GM19372 (cell line): ENCODE data around the gene UBE2L3.
"Not testable (repeated sequence)": the region's sequence is repeated elsewhere in the genome, so short reads cannot be mapped to it uniquely, and the experiment has no call there.

Experiments used
- ATAC-seq: cut with Tn5 transposase; IDR thresholded peaks from one replicate; pipeline ENCODE4 v1.9.1; 2021; ENCODE audit warnings: mild to moderate bottlenecking, low read depth, moderate library complexity; ENCODE audit not compliant: unreplicated experiment

UBE2L3 gene

DNA sequence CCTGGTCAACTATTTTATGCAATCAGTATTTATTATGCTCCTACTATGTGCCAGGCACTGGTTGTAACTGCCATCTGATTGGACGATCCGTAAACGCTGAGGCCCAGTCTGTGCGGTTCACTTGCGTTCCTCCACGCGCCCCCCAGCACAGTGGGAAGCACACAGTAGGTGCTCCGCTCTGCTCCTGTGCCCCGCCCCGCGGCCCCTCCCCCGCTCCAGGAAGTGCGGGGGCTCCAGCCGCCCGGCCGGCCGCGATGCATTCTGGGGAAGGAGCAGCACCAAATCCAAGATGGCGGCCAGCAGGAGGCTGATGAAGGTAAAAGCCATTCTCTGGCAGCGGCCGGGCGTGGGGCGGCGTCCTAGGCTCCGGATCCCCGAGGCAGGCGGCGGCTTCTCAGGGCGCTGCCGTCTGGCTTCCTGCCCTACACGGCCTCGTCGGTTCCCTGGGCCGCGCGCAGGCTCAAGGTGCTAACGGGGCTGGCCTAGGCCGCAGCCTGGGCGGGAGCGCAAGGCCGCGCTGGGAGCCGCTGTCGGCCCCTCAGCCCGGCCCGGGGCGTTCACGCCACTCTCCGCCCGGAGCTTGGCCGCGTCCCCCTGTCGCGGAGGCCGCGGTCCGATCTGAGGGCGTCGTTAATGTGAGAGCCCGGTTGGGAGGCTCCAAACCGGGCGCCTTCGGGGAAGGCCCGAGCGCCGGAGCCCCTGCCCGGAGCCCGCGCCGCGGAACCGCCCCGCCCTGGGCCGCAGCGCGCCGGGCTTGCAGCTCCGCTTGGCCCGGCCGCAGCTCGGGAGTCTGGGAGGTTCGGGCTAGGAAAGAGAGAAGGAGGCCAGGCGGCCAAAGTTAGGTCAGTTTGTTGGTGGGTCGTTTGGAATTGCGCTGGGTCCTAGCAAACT, at the start of gene UBE2L3:
TSS of gene UBE2L3 (plus strand) at position 259 of the 891 bp plus-strand sequence. CDS start at position 290, 31 bp downstream.
- ATAC-seq: peak; percentile 62

DNA sequence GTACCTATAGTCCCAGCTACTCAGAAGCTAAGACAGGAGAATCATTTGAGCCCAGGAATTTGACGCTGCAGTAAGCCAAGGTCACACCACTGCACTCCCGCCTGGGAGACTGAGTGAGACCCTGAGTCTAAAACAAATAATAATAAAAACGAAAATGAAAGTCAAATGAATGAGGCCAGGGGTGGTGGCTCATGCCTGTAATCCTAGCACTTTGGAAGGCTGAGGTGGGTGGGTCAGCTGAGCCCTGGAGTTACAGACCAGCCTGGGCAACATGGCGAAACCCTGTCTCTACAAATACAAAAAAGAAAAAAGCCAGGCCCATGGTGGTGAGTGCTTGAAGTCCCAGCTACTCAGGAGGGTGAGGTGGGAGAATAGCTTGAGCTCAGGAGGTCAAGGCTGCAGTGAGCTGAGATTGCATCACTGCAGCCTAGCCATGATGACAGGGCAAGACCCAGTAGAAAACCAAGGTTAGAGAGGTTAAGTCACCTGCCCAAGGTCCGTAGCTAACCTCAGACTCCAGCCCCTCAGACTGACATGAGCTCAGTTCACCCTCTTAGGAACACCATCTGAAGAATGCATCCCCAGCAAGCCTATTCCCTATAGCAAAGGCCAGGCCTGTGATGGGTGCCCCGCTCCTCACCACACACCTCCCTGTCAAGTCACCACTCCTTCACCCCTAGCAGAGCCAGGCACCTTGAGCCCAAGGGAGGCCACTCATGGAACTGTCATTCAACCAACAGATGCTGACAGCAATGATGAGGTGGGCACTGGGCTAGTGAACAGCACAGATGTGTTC, 40.6 kb upstream of the UBE2L3 start:
- not testable (repeated sequence) for ATAC-seq

DNA sequence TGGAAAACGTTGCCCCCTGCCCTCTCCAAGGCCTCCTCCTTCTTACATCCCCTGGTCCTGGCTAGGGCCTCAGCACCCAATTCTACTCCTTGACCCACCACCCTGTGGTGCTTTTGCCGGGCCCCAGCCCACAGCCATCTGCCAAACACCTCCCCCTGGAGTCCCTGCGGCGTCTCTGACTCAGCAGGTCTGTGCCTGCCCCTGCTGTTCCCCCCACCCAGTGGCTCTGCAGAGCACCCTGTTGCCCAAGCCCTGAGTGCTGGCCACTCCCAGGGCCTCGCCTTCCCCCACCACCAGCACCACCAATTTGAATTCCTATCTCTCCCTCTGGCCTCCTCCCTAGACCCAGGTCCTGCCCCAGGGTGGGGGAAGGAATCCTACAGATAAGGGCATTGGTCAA, 36.0 kb upstream of the UBE2L3 start:
- not testable (repeated sequence) for ATAC-seq

DNA sequence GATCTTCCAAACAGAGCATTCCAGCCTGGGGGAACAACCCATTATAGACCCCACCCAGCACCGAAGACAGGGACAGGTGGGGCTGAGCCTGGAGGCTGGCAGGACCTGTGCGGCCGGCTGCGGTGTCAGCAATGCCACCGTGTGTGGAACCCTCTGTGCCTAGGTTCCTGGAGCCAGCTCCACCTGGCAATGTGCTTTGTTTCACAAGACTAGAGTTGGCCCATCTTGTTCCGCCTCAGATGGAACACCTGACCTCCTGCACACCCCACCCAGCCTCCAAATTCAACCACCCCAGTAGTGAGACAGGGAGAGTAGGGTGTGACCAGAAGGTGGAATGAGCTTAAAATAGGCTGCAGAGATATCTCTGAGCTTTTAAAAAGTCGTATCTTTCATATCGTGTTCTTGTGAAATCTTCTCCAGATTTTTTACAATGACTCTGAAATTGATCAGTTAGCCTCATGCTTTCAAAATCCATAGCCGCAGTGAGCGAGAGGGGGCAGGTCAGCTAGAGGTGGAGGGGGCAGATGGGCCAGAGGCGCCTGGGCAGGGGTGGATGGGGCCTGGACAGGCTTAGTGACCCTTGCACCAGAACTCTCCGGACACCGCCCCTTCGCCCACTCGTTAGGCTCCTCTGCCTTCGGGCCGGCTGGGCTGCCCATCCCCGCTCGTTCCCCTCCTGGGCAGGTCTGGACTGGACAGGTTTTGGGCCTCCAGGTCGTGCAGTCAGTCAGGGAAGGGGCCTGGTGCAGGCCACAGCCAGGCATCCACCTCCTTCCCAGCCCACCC, 34.5 kb upstream of the UBE2L3 start:
- not testable (repeated sequence) for ATAC-seq

DNA sequence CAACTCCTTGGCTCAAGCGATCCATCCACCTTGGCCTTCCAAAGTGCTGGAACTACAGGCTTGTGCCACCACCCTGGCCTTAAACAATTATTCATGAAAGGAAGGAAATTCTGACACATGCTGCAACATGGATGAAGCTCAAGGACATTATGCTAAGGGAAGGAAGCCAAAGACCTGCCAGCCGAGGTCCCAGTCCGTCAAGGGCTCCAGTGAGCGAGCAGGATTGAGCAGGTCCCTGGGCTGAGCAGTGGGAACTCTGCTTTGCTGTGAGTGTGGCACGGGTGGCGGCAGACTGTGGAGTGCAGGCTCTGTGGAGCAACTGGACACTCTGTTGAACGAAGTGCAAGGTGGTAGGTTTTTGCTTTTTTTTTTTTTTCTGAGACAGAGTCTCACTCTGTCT, 27.7 kb upstream of the UBE2L3 start:
- ATAC-seq: not testable (repeated sequence)

- ATAC-seq: not testable (repeated sequence)
These were observed 22.8 kb upstream of the UBE2L3 start for GRCh38 chr22:21544432-21545322.

- not testable (repeated sequence) for ATAC-seq
These were observed 18.0 kb upstream of the UBE2L3 start for GRCh38 chr22:21549558-21549957.

- ATAC-seq: peak; percentile 62
These were observed 17.4 kb upstream of the UBE2L3 start for GRCh38 chr22:21550008-21550677.

DNA sequence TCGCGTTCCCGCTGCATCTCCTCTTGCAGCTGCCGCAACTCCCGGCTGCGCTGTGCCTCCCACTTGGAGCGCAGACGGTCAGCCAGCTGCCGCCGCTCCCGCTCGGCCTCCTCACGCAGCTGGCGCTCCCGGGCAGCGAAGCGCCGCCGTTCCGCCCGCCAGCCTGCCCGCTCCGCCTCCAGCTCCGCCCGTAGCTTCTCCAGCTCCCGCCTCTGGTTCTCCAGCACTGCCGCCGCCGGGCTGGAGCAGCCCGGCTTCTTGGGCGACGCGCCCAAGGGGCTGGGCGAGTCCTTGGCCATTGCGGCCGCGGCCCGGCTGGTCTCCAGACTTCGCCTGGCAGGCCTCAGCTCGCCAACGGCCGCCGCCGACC, 16.9 kb upstream of the UBE2L3 start:
- ATAC-seq: not testable (repeated sequence)

DNA sequence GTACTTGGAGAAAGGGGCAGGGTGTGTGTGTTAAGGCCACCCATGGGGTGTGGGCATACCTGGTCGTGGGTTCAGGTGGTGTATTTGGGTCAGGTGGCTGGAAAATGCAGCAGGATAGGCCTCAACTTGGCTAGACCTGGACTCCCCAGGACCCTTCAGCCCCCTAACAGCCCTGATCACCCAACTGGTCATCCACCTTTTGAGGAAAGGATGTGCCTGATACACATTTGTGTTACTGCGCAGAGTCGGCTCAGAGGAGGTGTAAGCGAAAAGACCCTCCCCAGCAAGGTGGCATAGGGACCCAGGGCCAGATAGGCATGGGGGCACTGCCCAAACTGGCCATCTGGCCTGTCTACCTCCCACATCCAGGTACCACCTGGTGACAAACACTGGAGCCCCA, 16.2 kb upstream of the UBE2L3 start, which contains the start of gene RIMBP3C:
TSS of gene RIMBP3C (minus strand) at position 101 of the 400 bp plus-strand sequence. CDS start 485 bp downstream, outside the sequence.
- ATAC-seq: not testable (repeated sequence)

DNA sequence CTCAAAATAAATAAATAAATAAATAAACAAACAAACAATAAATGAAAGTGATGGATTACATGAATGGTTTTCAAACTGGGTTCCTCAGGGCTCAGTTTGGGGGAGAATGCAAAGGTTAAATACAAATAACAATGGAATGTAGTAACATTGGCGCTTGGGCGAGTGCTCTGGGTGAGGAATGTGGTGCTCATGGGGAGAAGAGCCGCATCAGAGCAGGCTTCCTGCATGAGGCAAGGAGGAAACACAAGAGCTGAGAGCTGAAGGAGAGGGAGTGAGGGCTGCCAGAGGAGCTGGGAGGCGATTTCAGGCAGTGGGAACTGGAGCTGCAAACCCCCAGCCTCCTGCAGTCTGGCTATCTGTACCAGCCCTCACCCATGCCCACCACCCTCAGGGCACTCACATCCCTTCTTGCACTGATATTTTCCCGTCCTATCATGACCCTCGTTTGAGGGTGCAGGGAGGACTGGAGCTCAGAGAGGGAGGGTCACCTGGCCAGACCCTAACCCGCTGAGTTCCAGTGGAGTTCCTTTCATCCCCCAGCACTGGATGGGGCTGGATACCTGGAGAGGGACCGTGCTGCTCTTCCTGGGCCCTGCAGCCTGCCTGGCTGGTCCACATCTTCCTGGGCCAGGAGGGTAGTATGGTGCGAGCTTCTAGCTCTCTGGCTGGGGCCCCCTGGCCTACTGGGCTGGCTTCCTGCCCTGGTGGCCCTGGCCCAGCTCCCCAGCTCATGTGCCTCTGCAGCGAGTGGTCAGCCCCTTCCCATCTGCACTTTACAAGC, 8.0 kb upstream of the UBE2L3 start:
- ATAC-seq: not testable (repeated sequence)

DNA sequence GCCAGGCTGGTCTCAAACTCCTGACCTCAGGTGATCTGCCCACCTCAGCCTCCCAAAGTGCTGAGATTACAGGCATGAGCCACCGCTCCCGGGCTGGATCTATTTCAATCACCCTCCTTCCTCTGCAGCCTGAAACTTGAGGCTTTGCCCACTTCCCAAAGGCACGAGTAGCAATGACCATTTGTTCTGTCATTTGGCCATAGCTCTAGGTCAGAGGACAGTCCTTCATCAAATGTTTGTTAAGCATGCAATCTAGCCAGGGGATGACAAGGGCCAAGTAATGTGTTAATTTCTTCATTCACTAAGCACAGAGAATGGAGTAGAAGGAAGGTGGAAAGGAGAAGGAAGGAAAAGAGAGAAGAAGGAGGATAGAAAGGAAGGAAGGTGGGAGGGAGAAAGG, 6.9 kb upstream of the UBE2L3 start:
- not testable (repeated sequence) for ATAC-seq

DNA sequence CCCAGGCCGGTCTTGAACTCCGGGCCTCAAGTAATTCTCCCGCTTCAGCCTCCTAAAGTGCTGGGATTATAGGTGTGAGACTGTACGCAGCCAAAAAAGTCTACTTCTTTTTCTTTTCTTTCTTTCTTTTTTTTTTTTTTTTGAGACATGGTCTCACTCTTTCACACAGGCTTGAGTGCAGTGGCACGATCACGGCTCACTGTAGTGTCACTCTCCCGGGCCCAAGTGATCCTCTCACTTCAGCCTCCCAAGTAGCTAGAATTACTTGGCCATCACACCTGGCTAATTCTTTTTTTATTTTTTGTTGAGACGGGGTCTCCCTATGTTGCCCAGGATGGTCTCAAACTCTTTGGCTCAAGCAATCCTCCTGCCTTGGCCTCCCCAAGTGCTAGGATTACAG, 3.6 kb upstream of the UBE2L3 start:
- no peak for ATAC-seq

DNA sequence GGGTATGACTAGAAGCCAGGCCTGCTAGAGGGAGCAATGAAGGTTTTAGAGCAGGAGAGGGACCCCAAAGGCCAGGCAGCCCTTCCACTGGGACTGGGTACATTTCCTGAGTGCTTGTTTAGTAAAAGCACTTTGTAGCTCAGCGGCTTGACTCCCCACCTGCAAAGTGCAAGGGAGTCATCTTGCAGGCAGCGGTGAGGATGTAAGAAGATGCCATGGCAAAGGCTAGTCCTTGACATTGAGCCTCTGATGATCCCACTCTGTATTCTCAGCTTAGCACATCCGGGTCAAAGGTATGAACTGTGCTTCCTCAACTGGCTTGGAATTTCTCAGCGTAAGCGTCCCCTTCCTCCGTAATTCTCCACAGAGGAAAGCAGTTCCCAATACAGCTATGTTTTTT, 3.1 kb upstream of the UBE2L3 start:
- ATAC-seq: no peak

GRCh38 chr22:21568347-21569075, 997 bp downstream of the UBE2L3 start:
- ATAC-seq: peak; percentile 21

DNA sequence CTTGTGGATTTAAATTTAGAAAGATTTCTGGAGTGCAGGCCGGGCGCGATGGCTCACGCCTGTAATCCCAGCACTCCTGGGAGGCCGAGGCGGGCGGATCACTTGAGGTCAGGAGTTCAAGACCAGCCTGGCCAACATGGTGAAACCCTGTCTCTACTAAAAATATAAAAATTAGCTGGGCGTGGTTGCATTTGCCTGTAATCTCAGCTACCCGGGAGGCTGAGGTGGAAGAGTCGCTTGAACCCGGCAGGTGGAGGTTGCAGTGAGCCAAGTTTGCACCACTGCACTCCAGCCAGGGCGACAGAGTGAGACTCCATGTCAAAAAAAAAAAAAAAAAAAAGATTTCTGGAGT, 1.5 kb downstream of the UBE2L3 start:
- not testable (repeated sequence) for ATAC-seq

DNA sequence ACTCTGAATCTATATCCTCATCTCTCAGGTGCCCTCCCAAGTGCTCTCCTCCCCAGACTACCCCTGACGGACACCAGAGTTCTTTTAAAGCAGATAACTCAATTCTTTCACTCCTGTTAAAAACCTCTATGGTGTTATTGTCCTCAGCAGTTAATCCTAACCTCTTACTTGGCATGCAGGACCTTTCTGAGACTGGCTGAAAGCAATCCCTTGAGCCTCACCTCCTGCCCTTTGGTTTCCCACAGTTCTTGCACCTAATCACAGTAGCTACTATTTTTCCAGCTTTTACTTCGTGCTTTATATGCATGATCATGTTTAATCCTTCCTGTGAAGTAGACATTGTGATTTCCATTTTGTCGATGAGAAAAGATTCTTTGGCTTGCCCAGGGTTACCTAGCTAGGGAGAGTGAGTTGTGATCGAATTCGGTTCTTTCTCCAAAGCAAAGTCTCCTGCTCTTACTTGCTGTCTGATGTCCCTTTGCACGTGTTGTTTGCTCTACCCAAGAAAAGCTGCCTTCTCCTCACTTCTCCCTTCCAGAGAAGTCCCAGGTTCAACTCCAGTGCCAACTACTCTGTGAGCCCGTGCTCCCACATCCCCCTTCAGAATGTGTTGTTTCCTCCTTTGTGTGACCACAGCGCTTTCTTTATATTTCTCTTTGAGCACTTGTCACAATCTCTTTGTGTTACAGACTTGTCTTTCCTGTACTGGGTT, 2.1 kb downstream of the UBE2L3 start:
- no peak for ATAC-seq
